GM19372 (cell line): ENCODE measurements around the gene KCNMA1.

Experiments used
- ATAC-seq: cut with Tn5 transposase; IDR thresholded peaks from one replicate; pipeline ENCODE4 v1.9.1; 2021; ENCODE audit warnings: mild to moderate bottlenecking, low read depth, moderate library complexity; ENCODE audit not compliant: unreplicated experiment

KCNMA1 gene

DNA sequence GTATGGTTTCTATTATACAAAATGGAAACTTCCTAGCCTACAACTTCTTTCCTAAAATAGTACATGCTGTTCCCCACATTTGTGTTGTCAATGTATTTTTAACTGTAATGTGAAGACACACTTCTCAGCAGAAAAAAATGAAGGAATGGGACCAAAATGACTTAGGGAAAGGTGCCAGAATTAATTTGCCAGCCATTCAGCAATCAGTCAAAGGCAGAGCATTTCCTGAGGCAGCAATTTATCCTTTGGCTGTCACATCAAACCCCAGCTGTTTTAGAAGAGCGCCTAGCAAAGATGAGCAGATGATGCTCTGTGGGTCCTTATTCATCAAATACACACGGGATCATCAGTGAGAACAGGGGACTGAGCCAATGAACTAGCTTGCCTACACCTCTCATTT is 592.5 kb downstream of the KCNMA1 start:
- no peak for ATAC-seq

DNA sequence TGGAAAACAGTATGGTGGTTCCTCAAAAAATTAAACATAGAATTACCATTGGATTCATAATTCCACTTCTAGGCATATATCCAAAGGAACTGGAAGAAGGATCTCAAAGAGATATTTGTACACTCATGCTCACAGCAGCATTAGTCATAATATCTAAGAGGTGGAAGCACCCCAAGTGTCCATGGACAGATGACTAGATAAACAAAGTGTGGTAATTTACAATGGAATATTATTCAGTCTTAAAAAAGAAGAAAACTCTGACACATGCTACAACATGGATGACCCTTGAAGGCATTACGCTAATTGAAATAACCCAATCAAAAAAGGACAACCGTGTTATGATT is 594.2 kb downstream of the KCNMA1 start:
- ATAC-seq = no peak

DNA sequence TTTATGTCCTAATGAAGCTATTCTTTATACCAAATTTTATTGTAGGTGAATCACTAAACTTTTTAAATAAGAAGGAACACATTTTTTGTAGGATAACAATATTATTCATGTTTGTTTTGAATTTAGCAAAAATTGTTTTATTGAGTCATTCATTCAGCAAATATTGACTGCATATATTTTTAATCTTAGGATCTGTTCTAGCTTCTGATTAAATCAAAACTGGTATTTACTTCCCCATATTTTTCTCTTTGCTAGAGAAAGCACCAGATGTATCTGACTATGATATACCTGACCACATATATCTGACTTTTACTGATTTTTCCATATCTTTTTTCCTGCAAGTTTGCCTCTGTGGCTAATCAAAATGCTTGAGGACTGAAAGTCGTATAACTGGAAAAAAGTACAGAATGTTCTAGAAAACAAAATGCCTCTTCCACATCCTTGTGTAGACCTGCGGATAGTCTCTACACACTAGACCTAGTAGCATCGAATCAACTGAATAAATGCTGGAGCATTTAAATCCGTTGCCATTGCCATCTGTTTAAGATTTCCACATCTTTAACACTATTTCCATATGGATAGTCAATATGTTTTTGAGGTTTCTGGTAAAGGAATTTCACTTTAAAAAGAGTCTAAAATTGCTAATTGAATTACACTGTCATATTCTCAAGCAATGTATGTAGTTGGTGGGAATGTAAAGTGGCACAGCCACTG is 594.7 kb downstream of the KCNMA1 start:
- ATAC-seq = no peak

DNA sequence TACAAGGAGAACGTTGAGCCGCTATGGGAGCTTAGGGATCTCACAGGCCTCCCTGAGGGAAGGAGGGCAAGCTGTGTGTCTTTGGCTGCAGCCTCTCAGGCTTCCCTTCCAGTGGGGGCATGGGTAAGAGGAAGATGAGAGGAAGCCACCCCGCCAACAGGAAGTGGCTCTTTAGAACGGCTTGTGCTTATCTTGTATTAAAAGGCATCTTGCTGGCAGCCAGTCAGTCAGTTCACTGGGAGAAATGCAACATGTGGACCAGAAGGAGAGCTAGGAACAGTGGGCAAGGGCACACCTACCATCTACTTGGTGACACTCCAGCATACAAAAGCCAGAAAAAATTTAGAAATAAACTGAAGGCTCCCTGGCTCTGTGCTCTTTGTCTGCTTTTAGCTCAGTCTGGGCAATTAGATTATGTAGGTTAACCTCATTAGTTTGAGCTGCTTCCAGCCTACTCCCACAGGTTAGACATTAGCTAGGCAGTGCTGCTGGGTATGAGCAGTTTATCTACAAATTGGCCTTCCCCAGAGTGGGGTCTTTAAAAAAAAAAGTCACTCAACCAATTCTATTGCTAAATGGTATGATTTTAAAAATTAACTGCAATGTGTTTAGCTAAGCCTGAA is 595.9 kb downstream of the KCNMA1 start:
- no peak for ATAC-seq

DNA sequence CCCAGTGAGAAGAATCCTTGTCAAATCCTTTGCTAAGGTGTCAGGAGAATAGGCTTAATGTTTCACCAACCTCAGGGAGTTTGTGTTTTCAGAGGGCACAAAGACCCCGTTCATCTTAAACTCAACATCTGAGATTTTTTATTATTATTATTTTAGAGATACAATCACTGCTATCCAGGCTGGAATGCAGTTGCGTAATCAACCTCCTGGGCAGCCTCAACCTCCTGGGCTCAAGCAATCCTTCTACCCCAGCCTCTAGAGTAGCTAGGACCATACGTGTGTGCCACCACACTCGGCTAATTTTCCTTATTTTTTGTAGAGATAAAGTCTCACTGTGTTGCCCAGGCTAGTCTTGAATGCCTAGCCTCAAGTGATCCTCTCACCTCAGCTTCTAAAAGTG is 599.2 kb downstream of the KCNMA1 start:
- no peak for ATAC-seq

DNA sequence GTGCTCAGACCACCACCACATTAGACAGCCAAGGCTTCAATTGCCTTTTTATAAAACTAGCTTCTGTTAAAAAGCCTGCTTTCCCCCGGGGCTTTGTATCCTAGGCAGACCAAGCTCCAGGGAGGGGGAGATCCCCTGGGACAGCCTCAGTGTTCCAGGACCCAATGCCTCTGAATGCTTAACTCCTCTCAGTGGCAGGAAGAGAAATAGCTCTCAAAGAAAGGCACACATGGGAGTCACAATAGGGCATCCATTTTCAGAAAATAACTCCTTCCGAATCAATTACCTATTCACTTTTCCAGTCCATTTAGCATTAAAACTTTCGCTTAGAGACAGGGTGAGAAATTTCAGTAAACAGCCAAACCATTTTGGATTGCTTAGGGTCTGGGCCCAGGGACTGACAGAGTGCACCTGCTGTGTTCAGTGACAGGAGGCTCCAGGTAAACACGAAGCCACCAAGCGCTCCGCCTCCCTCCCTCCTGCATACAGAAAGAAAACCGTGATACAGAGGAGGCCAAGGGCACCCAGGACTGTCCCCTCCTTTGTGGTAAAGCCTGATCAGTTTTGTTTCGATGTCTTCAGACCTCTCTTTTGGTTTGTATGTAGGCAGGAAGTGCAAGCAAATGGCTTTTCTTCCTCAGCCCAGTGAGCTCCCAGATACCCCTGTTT is 599.7 kb downstream of the KCNMA1 start:
- no peak for ATAC-seq

DNA sequence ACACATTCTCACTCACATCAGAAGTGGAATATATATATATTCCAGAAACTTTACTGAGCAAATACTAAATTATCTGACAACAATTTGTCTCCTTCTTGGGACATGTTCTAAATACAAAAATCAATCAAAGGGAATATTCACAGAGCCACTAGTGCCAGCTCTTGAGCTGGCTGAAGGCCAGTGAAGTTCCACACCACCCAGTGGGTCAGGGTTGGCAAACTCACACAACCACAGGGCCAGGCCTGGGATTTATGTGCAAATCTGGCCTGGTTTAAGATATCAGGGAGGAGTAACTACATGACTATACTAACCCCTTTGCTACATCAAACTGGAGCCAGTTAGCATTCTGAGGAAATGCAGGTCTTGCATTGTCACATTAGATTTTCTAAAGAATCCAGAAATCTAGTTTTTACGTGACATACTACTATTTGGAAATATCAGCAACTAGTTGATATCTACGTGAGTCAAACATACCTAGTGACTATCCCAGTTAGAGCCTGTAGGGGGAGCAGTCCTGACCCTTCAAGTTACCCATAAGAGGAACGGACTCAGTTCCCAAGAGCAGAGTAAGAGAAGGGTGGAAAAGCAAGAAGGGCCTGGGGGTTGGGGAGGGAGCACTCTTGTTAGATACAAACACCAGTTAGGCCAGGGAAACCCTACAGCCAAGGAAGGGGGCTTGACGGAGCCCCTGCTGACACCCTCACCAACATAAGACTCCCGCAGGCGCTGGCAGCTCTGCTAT is 600.4 kb downstream of the KCNMA1 start:
- no peak for ATAC-seq

DNA sequence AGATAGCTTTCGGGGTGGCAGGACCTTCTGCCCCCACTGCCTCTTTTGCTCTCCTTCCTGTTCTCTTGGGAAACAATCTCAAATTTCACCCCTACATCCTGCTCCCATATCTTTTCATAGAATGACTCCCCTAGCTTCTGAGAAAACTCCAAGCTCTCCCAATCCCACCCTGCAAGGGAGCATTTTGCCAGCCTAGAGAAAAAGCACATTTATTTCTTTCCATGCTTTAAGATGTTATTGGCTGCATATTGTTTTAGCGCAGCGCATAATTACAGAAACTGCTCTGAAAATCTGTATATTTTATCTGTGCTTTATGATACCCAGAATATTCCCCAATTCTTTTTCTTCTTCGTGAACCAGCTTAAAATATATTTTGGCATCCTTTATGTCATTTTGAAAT is 601.3 kb downstream of the KCNMA1 start:
- ATAC-seq = no peak

DNA sequence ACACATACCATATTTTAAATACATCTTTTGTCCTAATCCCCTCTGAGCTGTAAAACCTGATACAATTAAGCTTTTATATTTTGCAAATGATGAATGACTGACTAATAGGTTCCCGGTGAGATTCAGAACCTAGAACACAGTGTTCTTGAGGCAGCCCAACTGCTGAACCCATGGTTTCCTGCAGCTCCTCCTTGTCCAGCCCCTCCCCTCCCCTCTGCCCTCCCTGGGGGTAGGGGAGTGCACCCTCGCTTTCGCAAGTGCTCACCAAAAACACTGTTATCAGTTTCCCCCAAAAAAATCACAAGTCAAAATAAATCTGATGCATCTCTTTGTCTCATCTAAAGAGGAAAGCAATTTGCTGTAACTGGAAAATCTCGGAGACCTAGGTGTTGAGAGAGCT is 602.8 kb downstream of the KCNMA1 start:
- no peak for ATAC-seq

DNA sequence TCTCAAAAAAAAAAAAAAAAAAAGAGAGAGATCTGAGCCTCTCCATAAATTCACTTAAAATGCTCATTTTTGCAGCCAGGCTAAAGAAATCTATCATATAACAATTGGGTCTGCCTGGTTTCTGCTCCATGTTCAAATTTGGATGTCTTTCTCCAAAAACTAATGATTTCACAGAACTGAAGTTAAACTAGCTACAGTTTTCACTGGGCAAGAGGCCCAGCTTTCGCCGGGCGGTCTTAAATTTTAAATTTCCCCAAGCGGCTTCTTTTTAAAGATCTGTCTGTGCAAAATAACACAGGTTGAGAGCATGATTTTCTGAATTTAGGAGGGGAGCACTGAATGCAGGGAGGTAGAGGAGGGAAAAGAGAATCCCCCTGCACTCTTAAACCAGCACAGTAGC is 603.4 kb downstream of the KCNMA1 start:
- ATAC-seq = no peak

DNA sequence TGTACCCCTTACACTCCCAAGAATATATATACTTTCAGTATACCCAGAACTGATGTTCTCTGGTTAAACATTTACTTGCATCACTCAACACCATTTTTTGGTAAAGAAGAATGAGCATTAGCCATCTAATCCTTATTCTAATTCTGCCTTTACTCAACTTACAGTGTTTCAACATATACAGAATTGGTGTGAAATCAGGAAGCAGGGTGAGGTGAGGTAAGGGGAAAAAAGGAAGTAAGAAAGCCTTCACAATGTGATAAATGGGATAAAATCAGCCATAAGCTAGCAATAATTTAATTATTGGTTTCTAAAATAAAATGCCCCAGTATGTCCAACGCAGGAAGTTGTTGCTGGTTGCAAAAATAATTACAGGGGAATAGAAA is 605.4 kb downstream of the KCNMA1 start:
- no peak for ATAC-seq

DNA sequence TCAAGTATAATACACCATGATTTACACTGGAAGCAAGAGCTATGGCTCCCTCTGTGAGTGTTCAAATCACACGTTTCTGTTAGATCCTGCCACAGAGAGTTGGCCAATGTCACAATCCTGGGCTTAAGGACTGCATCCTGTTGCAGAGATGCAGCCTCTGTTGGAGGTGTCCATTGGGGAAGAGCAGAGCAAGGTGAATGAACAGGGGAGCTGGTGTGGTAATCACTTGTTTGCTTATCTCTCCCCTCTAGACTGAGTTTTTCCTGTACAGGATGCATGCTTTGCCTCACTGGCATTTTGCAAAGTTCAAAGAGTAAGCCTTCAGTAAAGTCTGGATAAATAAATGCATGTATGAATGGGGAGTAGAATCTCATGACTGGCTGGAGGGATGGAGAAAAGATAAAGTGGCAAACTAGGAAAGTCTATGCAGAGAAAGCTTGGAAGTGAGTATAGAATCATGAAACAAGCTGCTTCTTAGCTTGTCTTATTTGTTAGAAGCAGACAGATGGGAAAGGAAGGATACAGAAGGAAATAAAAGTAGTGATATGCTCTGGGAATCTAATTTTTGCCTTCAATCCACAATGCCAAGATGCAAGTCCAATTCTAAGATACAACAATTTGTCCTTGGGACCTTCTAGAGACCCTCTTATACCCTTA is 605.9 kb downstream of the KCNMA1 start:
- ATAC-seq = no peak

DNA sequence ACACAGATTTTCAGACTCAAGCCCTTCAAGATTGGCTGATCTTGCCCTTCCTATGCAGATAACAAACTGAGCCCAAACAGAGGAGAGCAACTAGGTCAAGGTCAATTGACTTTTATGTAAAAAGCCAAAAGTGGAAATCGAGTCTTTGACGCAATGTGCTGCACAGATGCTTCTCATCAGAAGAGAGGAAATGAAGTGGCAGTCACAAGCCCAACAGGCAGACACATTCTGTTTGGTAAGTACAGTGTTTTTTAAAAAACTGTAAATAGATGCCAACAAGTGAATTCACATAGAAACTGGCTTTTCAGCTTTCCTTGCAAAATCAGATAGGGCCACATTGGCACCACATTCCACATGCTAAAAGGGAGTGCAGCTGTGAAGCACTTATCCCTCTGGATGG is 606.6 kb downstream of the KCNMA1 start:
- ATAC-seq = no peak

DNA sequence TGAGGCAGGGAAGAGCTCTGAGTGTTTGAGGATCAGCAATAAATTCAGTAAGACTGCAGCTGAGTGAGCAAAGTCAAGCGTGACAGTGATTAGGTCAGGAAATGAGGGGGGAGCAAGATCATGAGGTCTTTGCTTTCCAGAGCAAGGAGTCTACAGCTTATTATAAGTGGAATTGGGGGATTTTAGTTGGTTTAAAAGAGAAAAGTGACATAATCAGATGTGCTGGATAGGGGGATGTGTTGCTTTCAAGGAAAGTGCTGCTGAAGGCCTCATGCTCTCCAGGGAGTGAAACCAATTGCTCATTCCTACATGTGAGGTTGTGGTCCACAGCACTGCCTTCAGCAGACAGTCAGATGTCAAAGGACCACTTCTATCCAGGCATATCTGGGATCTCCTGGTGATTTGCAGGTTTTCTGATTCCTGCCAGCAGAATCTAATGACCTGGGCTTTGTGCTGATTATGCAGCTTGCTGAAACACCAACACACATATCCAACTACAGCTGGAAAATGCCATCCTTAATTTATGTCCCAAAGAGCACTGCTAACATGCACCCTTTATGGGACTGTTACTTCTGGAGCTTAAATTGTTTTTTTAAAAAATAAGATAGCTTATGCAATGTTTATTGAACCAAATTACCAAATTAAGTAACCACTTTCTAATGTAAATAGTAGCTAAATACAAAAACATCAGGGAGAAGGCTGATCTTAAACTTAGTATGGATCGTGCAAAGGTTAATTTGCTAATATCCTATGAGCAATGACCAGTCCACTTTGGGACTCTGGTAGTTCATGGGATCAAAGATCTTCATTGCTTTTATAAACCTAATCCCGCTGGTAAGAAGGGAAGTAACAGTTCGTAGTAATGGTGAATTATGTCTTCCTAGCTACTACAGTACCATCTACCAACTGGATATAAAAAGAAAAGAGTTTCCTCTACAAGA is 607.6 kb downstream of the KCNMA1 start:
- ATAC-seq = no peak

DNA sequence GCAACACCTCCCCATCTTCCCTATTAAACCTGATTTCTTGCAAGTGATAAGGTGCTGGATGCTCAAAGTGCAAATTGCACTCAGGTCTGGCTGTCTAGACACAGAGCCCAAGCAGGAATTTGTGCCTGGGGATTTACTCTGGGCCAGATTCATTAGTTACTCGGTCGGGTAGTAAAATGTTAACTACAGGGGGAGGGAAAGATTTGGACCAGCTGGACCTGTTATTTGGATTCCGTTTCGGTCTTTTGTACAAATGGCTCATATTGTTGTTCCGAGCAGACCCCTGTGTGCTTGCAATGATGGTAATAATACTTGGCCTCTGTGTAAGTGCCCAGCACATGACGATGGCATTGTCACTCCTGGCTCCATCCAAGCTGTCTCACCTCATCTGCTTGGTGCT is 609.6 kb downstream of the KCNMA1 start:
- no peak for ATAC-seq

DNA sequence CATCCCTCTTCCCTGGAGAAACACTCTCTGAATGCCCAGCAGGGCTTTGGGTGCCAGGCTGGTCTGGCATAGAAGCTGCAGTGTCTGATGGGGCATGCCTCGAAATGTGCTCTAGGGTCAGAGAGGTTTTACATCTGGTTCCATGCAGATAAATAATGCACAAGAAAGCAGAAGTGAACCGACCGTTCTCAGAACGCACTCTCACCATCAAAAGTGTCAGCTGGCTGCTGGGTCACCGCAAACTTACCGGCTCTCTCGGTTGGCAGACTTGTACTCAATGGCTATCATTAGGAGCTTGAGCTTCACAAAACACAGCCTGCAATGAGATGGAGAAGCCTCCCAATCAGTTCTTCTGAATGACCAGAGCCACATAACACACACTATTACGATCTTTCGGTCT is 610.0 kb downstream of the KCNMA1 start:
- ATAC-seq = peak; percentile 70

DNA sequence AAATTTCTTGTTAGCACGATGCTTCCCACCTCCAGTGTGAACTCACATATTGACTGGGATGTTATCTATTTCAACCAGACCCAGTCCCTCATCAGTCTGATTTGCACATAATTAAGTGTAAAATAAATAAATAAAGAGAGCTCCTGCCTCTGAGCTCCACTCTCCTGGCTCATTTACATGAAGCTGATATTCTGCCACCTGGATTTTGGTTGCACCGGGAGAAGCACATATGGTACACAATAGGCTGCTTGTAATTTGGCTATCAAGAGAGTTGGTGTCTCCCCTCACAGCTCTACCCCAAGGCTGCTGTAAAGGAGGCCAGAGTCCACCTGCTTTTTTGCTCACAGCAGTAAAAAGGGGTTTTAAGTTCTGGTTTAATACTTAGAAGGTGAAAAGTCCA is 610.5 kb downstream of the KCNMA1 start:
- no peak for ATAC-seq

DNA sequence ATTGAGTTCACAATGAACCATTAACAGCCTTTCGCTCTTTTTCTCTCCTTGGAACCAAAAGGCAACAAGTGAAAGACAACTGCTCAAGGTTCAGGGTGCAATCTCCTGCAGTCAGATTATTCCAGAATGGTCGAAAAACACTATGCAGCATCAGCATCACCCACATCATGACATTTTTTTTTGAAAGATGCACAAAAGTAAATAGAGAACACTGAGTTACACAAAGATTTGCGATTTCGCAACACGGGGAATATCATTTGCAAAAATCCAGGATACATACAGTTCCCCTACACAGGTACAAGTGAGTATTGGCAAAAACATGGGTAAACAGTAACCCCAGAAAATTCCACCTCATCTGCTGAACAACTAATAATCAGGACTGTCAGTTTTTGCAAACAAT is 611.5 kb downstream of the KCNMA1 start:
- no peak for ATAC-seq

DNA sequence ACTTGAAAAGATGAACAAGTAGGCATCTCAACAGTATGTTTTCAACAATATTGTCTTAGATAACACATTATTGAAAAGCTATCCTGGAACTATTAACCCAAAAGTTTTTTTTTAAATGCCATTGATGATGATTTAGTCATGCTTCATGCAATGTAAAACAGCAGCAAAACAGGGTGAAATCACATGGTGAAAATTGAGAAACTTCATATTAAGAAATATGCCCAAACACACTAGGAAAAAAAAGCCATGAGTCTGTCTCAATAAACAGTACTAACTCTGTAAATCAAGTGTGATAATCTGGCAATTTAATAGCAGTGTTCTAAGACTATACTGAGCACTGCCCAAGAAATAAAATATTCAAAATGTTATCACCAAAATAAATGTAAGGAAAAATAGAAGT is 613.1 kb downstream of the KCNMA1 start:
- no peak for ATAC-seq

DNA sequence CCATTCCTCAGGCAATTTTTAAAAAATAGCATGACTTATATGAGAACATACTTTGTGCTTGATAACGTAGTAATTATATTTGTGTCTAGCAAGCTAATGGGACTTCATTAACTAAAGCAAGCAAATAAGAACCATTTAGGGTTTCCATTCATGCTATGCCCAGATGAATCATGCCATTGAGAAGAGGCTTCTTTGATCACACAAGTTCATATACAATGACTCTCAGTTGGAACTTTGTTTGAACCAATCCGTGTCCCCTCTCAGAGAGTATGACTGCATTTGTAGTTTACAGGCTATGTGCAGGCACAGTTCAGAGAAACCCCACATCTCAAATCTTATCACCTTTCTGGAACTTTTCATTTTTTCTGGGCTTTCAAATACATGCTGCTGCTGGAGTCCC is 614.2 kb downstream of the KCNMA1 start:
- no peak for ATAC-seq
